ENCODE results near the gene CFAP141.
A peak's percentile ranks its signal among the peaks of the same experiment; 100 is the strongest.

Gene CFAP141

GRCh38 chr1:154181944-154182343, 24.2 kb downstream of the CFAP141 start:
- no peak for TF ChIP-seq CTCF (conservative IDR thresholded peaks at IDR 0.05; ENCODE audit: low read depth, low read length)
- H3K4me3 ChIP-seq (ENCODE audit: low read length), result peak overlapping the region; percentile 99
- no peak for DNase-seq (ENCODE audit: low read depth)

- no peak for DNase-seq (ENCODE audit: low read depth)
- no peak for TF ChIP-seq CTCF (conservative IDR thresholded peaks at IDR 0.05; ENCODE audit: low read depth, low read length)
- no peak overlapping the region for H3K4me3 ChIP-seq (ENCODE audit: low read length)
Measured at GRCh38 chr1:154179946-154180687, 26.0 kb downstream of the CFAP141 start.

- TF ChIP-seq CTCF (conservative IDR thresholded peaks at IDR 0.05; ENCODE audit: low read depth, low read length), result no peak
- DNase-seq (ENCODE audit: low read depth), result no peak
- H3K4me3 ChIP-seq (ENCODE audit: low read length), result no peak overlapping the region
Measured at GRCh38 chr1:154178911-154179811, 27.0 kb downstream of the CFAP141 start.

- TF ChIP-seq CTCF (conservative IDR thresholded peaks at IDR 0.05; ENCODE audit: low read depth, low read length), result no peak
- H3K4me3 ChIP-seq (ENCODE audit: low read length), result no peak overlapping the region
- no peak for DNase-seq (ENCODE audit: low read depth)
Measured at GRCh38 chr1:154178013-154178412, 28.1 kb downstream of the CFAP141 start.

GRCh38 chr1:154176337-154176736, 29.8 kb downstream of the CFAP141 start:
- DNase-seq (ENCODE audit: low read depth), result no peak
- H3K4me3 ChIP-seq (ENCODE audit: low read length), result no peak overlapping the region
- no peak for TF ChIP-seq CTCF (conservative IDR thresholded peaks at IDR 0.05; ENCODE audit: low read depth, low read length)

GRCh38 chr1:154174654-154175053, 31.5 kb downstream of the CFAP141 start:
- no peak for DNase-seq (ENCODE audit: low read depth)
- no peak overlapping the region for H3K4me3 ChIP-seq (ENCODE audit: low read length)
- TF ChIP-seq CTCF (conservative IDR thresholded peaks at IDR 0.05; ENCODE audit: low read depth, low read length), result no peak
